ENCODE measurements around the gene ME2.

Gene ME2

DNA sequence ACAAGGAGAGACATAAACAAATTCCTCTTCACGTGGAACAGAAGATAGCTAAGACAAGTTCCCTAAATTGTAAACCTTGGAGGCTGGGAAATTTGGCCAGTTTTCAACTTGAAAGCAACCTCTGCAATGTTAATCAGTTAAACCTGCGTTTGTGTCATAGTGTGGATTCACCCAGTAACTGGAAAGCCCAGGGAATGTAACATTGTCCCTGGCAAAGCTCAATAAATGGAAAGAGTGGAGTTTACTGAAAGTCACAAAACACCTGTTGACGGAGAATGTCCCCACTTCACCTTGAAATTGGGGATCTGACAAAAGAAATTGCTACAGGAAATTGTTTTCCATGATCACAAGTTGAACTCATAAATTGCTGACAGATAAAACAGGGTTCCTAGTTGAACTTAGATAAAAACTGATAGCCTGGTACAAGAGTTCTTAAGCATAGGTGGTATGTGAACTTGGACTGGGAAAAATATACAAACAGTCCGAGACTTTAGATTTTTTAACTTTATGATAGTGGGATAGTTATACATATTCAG lies 15.0 kb upstream of the ME2 start:
- H3K4me1 ChIP-seq: no peaks in the 10 kb centered on the region
- no peaks in the 10 kb centered on the region for H3K27me3 ChIP-seq
- TF ChIP-seq, protein P1, sequence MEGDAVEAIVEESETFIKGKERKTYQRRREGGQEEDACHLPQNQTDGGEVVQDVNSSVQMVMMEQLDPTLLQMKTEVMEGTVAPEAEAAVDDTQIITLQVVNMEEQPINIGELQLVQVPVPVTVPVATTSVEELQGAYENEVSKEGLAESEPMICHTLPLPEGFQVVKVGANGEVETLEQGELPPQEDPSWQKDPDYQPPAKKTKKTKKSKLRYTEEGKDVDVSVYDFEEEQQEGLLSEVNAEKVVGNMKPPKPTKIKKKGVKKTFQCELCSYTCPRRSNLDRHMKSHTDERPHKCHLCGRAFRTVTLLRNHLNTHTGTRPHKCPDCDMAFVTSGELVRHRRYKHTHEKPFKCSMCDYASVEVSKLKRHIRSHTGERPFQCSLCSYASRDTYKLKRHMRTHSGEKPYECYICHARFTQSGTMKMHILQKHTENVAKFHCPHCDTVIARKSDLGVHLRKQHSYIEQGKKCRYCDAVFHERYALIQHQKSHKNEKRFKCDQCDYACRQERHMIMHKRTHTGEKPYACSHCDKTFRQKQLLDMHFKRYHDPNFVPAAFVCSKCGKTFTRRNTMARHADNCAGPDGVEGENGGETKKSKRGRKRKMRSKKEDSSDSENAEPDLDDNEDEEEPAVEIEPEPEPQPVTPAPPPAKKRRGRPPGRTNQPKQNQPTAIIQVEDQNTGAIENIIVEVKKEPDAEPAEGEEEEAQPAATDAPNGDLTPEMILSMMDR (IDR thresholded peaks at IDR 0.05): no peak
- no peak for DNase-seq
- intact Hi-C loops (cut with DNase I; ENCODE audit: low total_unique reads): no loop called here
- H3K4me3 ChIP-seq: no peak overlapping the region
- no peaks in the 10 kb centered on the region for H3K36me3 ChIP-seq
- H3K27ac ChIP-seq: no peak overlapping the region
- H3K9me3 ChIP-seq: no peaks in the 10 kb centered on the region

DNA sequence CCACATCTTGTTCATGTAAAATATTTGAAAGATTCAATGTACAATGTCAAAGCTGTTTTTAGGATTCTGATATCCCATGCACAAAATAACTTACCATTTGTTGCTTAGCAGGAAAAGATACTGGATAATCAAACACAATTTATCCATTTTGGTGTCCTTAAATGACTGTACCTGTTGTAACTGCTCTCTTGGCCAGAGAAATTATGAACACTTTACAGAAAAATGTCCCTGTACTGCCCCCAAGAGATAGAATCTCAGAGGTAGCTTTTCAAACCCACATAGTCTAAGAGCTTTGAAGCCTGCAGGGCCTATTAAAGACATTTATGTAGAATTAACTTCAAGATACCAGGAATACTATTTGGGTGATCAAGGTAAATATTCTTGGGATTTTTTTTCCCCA lies 12.2 kb upstream of the ME2 start:
- no peaks in the 10 kb centered on the region for H3K4me1 ChIP-seq
- no peak overlapping the region for H3K27ac ChIP-seq
- no peak overlapping the region for H3K4me3 ChIP-seq
- intact Hi-C loops (cut with DNase I; ENCODE audit: low total_unique reads): no loop called here
- TF ChIP-seq, protein P1 (IDR thresholded peaks at IDR 0.05): peak in 1 of 2 experiments; percentile 7
- no peaks in the 10 kb centered on the region for H3K36me3 ChIP-seq
- H3K9me3 ChIP-seq: no peaks in the 10 kb centered on the region
- no peaks in the 10 kb centered on the region for H3K27me3 ChIP-seq
- DNase-seq: no peak

DNA sequence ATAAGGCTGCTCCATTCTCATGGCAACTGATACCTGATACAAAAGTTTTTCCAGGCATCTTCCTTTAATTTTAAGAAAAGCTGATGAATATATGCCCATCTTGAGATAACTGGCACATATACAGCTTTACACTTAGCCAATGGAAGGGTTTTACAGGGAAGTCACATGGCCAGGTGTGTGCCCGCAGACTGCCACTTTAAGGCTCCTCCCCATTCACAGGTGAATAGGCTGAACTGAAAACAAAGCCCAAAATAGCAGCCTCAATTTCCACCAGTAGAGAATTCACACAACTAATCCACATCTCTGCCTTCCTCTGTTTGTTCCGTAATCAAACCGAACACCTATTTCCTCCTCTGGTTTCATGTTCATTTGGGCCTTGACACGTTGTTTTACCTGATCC lies 9.8 kb upstream of the ME2 start:
- DNase-seq: no peak
- TF ChIP-seq, protein P1 (IDR thresholded peaks at IDR 0.05): no peak

DNA sequence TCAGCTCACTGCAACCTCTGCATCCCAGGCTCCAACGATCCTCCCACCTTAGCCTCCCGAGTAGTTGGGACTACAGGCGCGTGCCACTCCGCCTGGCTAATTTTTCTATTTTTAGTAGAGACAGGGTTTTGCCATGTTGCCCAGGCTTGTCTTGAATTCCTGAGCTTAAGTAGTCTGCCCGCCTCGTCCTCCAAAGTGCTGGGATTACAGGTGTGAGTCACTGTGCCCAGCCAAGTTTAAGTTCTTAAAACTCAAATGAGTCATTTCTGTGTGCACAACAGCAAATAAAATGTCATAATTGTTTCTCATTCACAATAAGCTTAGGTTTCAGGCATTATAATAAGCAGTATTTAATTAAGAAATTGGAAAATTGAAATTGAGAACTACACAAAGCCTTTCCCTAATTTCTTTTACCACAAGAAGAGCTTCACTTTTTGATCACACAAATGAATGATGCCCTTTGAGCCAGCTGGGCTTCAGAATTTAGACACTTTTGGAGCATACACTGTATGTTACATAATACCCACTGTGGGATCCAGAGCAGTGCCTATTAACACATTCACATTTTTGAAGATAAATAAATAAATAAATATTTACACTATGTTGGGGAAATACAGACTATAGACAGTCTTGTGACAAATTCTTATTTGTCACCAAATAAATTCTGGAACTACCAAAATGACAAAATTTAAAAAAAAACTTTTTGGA lies 8.6 kb upstream of the ME2 start:
- intact Hi-C loops (cut with DNase I; ENCODE audit: low total_unique reads): no loop called here
- Histone ChIP-seq H3K4me1 (no peaks in the 10 kb centered on the region), H3K27me3 (peaks cover 0 to 3% of the 10 kb centered on the region in 2 donors), H3K9me3 (no peaks in the 10 kb centered on the region), H3K36me3 (no peaks in the 10 kb centered on the region), H3K4me3 (no peak overlapping the region), H3K27ac (no peak overlapping the region)
- no peak for DNase-seq
- TF ChIP-seq, protein P1 (IDR thresholded peaks at IDR 0.05): no peak

More for the DNA sequence above, 9.8 kb upstream of the ME2 start:
- Histone ChIP-seq H3K9me3 (no peaks in the 10 kb centered on the region), H3K27ac (no peak overlapping the region), H3K36me3 (no peaks in the 10 kb centered on the region), H3K27me3 (peaks cover 0 to 3% of the 10 kb centered on the region in 2 donors), H3K4me1 (no peaks in the 10 kb centered on the region), H3K4me3 (no peak overlapping the region)
- intact Hi-C loops (cut with DNase I; ENCODE audit: low total_unique reads): no loop called here

DNA sequence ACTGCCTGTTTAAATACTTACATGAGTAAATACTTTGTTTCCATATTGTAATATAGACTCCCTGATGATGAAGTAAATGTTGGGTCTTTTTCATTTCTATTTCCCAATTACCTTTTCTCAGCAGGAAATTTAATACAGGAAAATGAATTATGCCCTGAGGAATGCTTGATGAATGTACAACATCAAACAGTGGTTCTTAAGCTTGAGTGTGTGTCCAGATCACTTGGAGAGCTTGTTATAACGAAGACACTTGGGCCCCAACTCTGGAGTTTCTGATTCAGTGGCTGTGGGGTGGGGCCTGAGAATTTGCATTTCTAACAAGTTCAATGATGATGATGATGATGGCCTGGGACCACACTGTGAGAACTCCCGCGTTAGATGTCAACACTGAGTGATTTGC lies 7.1 kb upstream of the ME2 start:
- Histone ChIP-seq H3K27ac (no peak overlapping the region), H3K27me3 (peaks cover 0 to 3% of the 10 kb centered on the region in 2 donors), H3K4me1 (no peaks in the 10 kb centered on the region), H3K4me3 (no peak overlapping the region), H3K9me3 (no peaks in the 10 kb centered on the region), H3K36me3 (no peaks in the 10 kb centered on the region)
- intact Hi-C loops (cut with DNase I; ENCODE audit: low total_unique reads): no loop called here
- TF ChIP-seq, protein P1 (IDR thresholded peaks at IDR 0.05): no peak
- no peak for DNase-seq
